ENCODE measurements around the gene PPM1H.
"Not testable (repeated sequence)": the region's sequence is repeated elsewhere in the genome, so short reads cannot be mapped to it uniquely, and the experiment has no call there.

The PPM1H gene

DNA sequence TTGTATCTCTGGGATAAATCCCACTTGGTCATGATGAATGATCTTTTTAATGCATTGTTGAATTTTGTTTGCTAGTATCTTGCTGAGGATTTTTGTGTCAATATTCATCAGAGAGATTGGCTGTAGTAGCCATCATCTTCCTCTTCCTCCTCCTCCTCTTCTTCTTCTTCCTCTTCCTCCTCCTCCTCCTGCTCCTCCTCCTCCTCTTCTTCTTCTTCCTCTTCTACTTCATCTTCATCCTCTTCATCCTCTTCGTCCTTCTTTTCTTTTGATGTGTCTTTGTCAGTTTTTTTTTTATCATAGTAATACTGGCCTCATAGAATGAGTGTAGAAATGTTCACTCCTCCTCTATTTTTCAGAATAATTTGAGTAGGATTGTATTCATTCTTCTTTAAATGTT is 15.4 kb upstream of the PPM1H start:
- Histone ChIP-seq H3K4me3 (replicated peaks; ENCODE audit: low read depth, low read length) (no peak overlapping the region), H3K36me3 (ENCODE audit: control insufficient read depth, insufficient read depth, low read length) (no peaks in the 10 kb centered on the region), H3K27me3 (replicated peaks; ENCODE audit: control insufficient read depth, insufficient read depth, low read length) (no peaks in the 10 kb centered on the region)
- TF ChIP-seq, protein P1, sequence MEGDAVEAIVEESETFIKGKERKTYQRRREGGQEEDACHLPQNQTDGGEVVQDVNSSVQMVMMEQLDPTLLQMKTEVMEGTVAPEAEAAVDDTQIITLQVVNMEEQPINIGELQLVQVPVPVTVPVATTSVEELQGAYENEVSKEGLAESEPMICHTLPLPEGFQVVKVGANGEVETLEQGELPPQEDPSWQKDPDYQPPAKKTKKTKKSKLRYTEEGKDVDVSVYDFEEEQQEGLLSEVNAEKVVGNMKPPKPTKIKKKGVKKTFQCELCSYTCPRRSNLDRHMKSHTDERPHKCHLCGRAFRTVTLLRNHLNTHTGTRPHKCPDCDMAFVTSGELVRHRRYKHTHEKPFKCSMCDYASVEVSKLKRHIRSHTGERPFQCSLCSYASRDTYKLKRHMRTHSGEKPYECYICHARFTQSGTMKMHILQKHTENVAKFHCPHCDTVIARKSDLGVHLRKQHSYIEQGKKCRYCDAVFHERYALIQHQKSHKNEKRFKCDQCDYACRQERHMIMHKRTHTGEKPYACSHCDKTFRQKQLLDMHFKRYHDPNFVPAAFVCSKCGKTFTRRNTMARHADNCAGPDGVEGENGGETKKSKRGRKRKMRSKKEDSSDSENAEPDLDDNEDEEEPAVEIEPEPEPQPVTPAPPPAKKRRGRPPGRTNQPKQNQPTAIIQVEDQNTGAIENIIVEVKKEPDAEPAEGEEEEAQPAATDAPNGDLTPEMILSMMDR (IDR thresholded peaks at IDR 0.05; ENCODE audit: insufficient read depth, low read length, poor library complexity, severe bottlenecking), result no peak
- no peak for DNase-seq (ENCODE audit: extremely low read depth, insufficient read length)

DNA sequence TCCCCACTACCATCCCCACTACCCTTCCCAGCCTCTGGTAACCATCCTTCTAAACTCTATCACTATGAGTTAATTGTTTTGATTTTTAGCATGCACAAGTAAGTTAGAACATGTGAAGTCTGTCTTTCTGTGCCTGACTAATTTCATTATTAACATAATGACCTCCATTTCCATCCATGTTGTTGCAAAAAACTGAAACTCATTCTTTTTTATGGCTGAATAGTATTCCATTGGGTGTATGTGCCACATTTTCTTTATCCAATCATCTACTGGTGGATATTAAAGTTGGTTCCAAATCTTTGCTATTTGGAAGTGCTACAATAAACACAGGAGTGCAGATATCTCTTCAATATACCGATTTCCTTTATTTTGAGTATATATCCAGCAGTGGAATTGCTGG is 13.2 kb upstream of the PPM1H start:
- no peaks in the 10 kb centered on the region for H3K36me3 ChIP-seq (ENCODE audit: control insufficient read depth, insufficient read depth, low read length)
- TF ChIP-seq, protein P1 (IDR thresholded peaks at IDR 0.05; ENCODE audit: insufficient read depth, low read length, poor library complexity, severe bottlenecking), result no peak
- DNase-seq (ENCODE audit: extremely low read depth, insufficient read length), result no peak

DNA sequence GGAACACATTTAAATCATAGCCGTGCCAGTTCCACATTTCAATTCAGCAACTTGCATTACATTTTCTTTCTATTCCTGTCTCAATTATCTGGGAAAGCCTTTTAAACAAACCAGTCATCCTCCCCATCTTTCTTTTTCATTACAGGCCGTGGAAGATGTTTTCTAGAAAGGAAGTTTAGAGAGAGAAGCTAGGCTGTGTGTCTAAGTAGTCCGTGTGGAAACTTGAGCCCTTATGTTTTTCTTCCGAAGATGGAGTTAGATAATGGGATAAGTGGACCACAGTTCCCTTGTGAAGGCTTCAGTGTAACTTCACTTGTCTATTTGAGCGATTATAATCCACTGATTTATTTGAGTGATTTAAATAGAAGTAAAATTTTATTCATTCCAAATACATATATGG is 12.4 kb upstream of the PPM1H start:
- Histone ChIP-seq H3K27me3 (replicated peaks; ENCODE audit: control insufficient read depth, insufficient read depth, low read length) (no peaks in the 10 kb centered on the region), H3K36me3 (ENCODE audit: control insufficient read depth, insufficient read depth, low read length) (no peaks in the 10 kb centered on the region), H3K4me3 (replicated peaks; ENCODE audit: low read depth, low read length) (no peak overlapping the region)
- TF ChIP-seq, protein P1 (IDR thresholded peaks at IDR 0.05; ENCODE audit: insufficient read depth, low read length, poor library complexity, severe bottlenecking), result no peak
- DNase-seq (ENCODE audit: extremely low read depth, insufficient read length), result no peak

More for the DNA sequence above, 13.2 kb upstream of the PPM1H start:
- Histone ChIP-seq H3K27me3 (replicated peaks; ENCODE audit: control insufficient read depth, insufficient read depth, low read length) (no peaks in the 10 kb centered on the region), H3K4me3 (replicated peaks; ENCODE audit: low read depth, low read length) (no peak overlapping the region)

DNA sequence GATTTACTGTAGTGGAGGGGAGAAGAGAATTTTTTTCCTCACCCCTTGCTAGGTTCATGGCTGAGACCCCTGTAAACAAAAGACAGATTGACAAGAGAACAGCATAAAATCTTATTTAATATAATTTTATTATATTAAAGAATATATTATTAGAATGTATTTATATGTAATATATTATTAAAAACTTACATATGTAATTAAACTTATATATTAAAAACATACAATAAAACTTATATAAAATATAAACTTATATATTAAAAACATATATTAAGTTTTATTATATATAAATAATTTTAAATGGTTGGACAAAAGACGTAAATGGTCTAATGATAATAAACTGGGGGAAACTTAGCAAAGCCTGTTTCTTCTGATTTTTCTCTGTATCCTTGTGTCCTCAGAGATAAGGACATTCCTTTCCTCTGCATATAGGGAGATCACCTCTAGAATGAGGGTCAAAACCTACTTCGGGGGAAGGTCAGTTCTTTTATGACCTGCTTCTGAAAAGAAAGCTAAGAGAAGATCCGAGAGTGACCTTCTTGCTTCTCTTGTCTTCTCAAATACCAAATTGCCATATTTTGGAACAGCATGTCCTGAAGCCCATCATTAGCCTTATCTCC is 8.9 kb upstream of the PPM1H start:
- no peak for DNase-seq (ENCODE audit: extremely low read depth, insufficient read length)
- no peak overlapping the region for H3K4me3 ChIP-seq (replicated peaks; ENCODE audit: low read depth, low read length)
- H3K27me3 ChIP-seq (replicated peaks; ENCODE audit: control insufficient read depth, insufficient read depth, low read length), result no peaks in the 10 kb centered on the region
- TF ChIP-seq, protein P1 (IDR thresholded peaks at IDR 0.05; ENCODE audit: insufficient read depth, low read length, poor library complexity, severe bottlenecking), result no peak
- no peaks in the 10 kb centered on the region for H3K36me3 ChIP-seq (ENCODE audit: control insufficient read depth, insufficient read depth, low read length)

DNA sequence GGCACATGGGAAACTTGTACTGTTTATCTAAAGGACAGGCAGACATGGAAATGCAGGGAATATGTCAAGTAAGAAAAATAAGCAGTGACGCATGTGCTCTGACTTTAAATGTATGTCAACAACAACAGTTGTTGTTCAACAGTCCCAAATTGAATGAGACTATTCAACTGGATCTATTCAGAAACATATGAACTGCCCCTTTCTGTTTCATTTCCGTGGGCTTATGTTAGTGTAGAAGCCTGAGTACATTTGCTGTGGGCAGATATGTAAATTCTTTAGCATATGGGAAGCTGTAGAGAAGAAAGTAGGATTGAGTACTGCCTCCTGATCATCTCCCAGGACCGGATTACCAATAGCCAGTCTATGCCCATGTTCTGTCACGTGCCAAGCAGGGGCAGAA is 7.4 kb upstream of the PPM1H start:
- not testable (repeated sequence) for DNase-seq (ENCODE audit: extremely low read depth, insufficient read length); H3K4me3 ChIP-seq (replicated peaks; ENCODE audit: low read depth, low read length); H3K27me3 ChIP-seq (replicated peaks; ENCODE audit: control insufficient read depth, insufficient read depth, low read length); H3K36me3 ChIP-seq (ENCODE audit: control insufficient read depth, insufficient read depth, low read length)

DNA sequence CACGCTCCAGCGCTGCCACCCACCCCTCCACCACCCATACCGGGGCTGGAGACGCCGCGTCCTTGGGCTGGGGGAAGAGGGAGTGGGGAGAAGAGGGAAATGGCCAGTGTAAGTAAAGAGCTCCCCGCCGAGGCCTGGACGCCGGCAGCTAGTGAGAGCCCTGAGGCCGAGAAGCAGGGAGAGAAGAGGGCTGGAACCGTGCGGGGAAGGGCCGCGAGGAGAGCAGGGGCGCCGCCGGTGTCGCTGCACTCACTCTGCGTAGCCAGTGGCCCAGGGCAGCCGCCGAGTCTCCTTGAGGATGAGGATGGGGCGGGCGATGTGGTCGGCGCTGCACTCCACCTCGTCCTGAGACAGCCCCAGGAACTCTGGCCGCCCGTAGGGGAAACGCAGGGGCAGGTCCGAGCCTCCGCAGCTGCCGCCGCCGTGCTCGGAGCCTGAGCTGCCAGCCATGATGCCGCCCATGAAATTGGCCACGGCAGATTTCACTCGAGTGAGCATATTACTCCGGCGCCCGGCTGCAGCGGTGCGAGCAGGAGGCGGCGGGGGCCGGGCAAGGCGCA is 631 bp downstream of the PPM1H start:
- TF ChIP-seq, protein P1 (IDR thresholded peaks at IDR 0.05; ENCODE audit: insufficient read depth, low read length, poor library complexity, severe bottlenecking), result no peak
- peak; percentile 29 for DNase-seq (ENCODE audit: extremely low read depth, insufficient read length)
- peaks cover 2% of the 10 kb centered on the region for H3K27me3 ChIP-seq (replicated peaks; ENCODE audit: control insufficient read depth, insufficient read depth, low read length)
- no peaks in the 10 kb centered on the region for H3K36me3 ChIP-seq (ENCODE audit: control insufficient read depth, insufficient read depth, low read length)
- H3K4me3 ChIP-seq (replicated peaks; ENCODE audit: low read depth, low read length), result peak overlapping the region; percentile 63

Measured in GM06990 (cell line).